ENCODE data around the gene NUP58.
A peak's percentile ranks its signal among the peaks of the same experiment; 100 is the strongest.

DNA sequence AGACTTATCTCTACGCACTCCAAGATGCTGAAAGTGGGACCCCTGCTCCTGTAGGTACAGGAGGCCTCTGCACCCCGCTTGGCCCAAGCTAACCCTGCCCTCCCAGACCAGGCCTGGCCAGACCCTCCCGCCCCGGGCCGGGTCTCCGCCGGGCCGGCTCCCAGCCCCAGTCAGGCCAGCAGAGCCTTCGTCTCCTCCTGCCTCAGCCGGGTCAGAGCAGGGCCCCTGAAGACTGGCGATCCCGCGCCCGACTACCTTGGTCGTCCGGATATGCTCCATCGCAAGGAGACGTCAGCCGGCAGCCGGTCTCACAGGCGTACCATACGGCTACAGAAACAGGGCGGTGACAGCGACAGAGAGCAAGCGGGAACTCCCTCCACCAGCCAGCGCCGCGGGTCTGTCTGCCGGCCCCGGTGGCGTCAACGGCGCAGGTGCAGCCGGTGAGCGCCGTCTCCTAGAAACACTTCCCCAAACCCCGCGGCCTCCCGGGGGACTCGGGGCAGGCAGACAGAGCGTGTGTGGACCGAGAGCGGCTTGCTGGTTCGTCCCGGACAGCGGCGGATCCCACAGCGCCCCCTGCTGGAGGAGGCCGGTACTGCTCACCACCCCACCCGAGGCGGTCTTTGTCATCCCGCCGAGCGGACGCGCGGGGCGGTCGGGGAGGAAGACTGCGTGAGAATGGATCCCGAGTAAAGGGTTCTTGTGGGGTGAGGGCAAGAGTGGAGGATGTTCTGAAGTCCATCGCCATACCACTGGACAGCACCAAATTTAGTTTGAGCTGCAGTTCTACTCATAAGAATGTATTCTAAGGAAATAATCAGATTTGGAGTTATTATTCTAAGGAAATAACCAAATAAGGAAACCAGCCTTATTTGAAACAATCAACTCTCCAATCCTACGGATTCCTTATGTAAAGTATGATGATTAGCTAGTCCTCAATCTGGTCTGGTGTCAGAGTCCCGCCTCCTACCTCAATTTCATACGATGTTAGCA is 14.2 kb upstream of the NUP58 start, which contains the start of gene MTMR6:
- TF ChIP-seq, protein P1, sequence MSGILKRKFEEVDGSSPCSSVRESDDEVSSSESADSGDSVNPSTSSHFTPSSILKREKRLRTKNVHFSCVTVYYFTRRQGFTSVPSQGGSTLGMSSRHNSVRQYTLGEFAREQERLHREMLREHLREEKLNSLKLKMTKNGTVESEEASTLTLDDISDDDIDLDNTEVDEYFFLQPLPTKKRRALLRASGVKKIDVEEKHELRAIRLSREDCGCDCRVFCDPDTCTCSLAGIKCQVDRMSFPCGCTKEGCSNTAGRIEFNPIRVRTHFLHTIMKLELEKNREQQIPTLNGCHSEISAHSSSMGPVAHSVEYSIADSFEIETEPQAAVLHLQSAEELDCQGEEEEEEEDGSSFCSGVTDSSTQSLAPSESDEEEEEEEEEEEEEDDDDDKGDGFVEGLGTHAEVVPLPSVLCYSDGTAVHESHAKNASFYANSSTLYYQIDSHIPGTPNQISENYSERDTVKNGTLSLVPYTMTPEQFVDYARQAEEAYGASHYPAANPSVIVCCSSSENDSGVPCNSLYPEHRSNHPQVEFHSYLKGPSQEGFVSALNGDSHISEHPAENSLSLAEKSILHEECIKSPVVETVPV (CRISPR knock-in tag; IDR thresholded peaks at IDR 0.05) = no peak
- no peak for TF ChIP-seq ISL1 (CRISPR knock-in tag; IDR thresholded peaks at IDR 0.05)
- no peak for TF ChIP-seq RARB (CRISPR knock-in tag; IDR thresholded peaks at IDR 0.05)
- no peak for TF ChIP-seq ZFP3 (CRISPR knock-in tag; IDR thresholded peaks at IDR 0.05)
- no peak for TF ChIP-seq ZNF565 (CRISPR knock-in tag; conservative IDR thresholded peaks at IDR 0.05; ENCODE audit: low read depth)
- TF ChIP-seq, protein P2, sequence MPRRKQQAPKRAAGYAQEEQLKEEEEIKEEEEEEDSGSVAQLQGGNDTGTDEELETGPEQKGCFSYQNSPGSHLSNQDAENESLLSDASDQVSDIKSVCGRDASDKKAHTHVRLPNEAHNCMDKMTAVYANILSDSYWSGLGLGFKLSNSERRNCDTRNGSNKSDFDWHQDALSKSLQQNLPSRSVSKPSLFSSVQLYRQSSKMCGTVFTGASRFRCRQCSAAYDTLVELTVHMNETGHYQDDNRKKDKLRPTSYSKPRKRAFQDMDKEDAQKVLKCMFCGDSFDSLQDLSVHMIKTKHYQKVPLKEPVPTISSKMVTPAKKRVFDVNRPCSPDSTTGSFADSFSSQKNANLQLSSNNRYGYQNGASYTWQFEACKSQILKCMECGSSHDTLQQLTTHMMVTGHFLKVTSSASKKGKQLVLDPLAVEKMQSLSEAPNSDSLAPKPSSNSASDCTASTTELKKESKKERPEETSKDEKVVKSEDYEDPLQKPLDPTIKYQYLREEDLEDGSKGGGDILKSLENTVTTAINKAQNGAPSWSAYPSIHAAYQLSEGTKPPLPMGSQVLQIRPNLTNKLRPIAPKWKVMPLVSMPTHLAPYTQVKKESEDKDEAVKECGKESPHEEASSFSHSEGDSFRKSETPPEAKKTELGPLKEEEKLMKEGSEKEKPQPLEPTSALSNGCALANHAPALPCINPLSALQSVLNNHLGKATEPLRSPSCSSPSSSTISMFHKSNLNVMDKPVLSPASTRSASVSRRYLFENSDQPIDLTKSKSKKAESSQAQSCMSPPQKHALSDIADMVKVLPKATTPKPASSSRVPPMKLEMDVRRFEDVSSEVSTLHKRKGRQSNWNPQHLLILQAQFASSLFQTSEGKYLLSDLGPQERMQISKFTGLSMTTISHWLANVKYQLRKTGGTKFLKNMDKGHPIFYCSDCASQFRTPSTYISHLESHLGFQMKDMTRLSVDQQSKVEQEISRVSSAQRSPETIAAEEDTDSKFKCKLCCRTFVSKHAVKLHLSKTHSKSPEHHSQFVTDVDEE (CRISPR knock-in tag; IDR thresholded peaks at IDR 0.05) = no peak
- TF ChIP-seq CSDC2 (CRISPR knock-in tag; IDR thresholded peaks at IDR 0.05) = no peak
- TF ChIP-seq BACH2 (CRISPR knock-in tag; IDR thresholded peaks at IDR 0.05; ENCODE audit: borderline replicate concordance) = no peak
- TF ChIP-seq ZNF8 (CRISPR knock-in tag; IDR thresholded peaks at IDR 0.05) = peak; percentile 94
- no peak for TF ChIP-seq GLIS3 (CRISPR knock-in tag; IDR thresholded peaks at IDR 0.05)
- TF ChIP-seq, protein P3, sequence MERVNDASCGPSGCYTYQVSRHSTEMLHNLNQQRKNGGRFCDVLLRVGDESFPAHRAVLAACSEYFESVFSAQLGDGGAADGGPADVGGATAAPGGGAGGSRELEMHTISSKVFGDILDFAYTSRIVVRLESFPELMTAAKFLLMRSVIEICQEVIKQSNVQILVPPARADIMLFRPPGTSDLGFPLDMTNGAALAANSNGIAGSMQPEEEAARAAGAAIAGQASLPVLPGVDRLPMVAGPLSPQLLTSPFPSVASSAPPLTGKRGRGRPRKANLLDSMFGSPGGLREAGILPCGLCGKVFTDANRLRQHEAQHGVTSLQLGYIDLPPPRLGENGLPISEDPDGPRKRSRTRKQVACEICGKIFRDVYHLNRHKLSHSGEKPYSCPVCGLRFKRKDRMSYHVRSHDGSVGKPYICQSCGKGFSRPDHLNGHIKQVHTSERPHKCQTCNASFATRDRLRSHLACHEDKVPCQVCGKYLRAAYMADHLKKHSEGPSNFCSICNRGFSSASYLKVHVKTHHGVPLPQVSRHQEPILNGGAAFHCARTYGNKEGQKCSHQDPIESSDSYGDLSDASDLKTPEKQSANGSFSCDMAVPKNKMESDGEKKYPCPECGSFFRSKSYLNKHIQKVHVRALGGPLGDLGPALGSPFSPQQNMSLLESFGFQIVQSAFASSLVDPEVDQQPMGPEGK (CRISPR knock-in tag; IDR thresholded peaks at IDR 0.05; ENCODE audit: borderline replicate concordance) = no peak
- TF ChIP-seq, protein P4, sequence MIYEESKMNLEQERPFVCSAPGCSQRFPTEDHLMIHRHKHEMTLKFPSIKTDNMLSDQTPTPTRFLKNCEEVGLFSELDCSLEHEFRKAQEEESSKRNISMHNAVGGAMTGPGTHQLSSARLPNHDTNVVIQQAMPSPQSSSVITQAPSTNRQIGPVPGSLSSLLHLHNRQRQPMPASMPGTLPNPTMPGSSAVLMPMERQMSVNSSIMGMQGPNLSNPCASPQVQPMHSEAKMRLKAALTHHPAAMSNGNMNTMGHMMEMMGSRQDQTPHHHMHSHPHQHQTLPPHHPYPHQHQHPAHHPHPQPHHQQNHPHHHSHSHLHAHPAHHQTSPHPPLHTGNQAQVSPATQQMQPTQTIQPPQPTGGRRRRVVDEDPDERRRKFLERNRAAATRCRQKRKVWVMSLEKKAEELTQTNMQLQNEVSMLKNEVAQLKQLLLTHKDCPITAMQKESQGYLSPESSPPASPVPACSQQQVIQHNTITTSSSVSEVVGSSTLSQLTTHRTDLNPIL (CRISPR knock-in tag; IDR thresholded peaks at IDR 0.05; ENCODE audit: low read depth) = no peak
- TF ChIP-seq ESRRG (CRISPR knock-in tag; IDR thresholded peaks at IDR 0.05) = no peak
- TF ChIP-seq, protein P5, sequence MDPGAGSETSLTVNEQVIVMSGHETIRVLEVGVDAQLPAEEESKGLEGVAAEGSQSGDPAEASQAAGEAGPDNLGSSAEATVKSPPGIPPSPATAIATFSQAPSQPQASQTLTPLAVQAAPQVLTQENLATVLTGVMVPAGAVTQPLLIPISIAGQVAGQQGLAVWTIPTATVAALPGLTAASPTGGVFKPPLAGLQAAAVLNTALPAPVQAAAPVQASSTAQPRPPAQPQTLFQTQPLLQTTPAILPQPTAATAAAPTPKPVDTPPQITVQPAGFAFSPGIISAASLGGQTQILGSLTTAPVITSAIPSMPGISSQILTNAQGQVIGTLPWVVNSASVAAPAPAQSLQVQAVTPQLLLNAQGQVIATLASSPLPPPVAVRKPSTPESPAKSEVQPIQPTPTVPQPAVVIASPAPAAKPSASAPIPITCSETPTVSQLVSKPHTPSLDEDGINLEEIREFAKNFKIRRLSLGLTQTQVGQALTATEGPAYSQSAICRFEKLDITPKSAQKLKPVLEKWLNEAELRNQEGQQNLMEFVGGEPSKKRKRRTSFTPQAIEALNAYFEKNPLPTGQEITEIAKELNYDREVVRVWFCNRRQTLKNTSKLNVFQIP (CRISPR knock-in tag; IDR thresholded peaks at IDR 0.05; ENCODE audit: borderline replicate concordance, low read depth) = no peak

Data from SK-N-SH treated with all-trans-retinoic acid at 6 μM for 48 hours (cell line).